ENCODE results near the gene SLC25A21. TPM values are rescaled to one million over a fixed set of nuclear protein-coding genes. Genes with fewer than 3 reads are reported as not detected.

SLC25A21 gene
- total and polyA plus RNA-seq, 10 donors = 0.06 to 1.1 (median 0.22) TPM; not detected in 2

- no peaks in the 10 kb centered on the region for H3K36me3 ChIP-seq
- no peak for DNase-seq
- peak overlapping the region in 2 of 8 donors; percentile 19 to 52 for H3K4me3 ChIP-seq
- peaks cover 20 to 100% (median 100%) of the 10 kb centered on the region in 7 donors for H3K27me3 ChIP-seq (replicated peaks in 1 of 7)
- peaks cover 7 to 69% (median 54%) of the 10 kb centered on the region in 6 donors for H3K4me1 ChIP-seq
- H3K9me3 ChIP-seq = peaks cover 0 to 15% (median 0%) of the 10 kb centered on the region in 8 donors
- whole genome bisulfite sequencing, 5 donors = 5 to 9% (median 8%) methylated on average over 32 to 55 of the region's 55 CpGs
- TF ChIP-seq POLR2AphosphoS5 (IDR thresholded peaks at IDR 0.05) = no peak
- no peak for TF ChIP-seq POLR2A (IDR thresholded peaks at IDR 0.05)
- no peak for TF ChIP-seq CTCF (IDR thresholded peaks at IDR 0.05 in 8 of 11, conservative IDR thresholded peaks at IDR 0.05 in 3 of 11)
- no peak overlapping the region for H3K27ac ChIP-seq
- intact Hi-C loops (cut with DNase I; ENCODE audit: low total_unique reads) = no loop called here
Observed at GRCh38 chr14:36658123-36659009, 514.0 kb downstream of the SLC25A21 start.

- Histone ChIP-seq H3K9me3 (peaks cover 0 to 8% (median 0%) of the 10 kb centered on the region in 8 donors), H3K27ac (no peak overlapping the region), H3K27me3 (replicated peaks in 1 of 7) (peaks cover 20 to 100% (median 100%) of the 10 kb centered on the region in 7 donors), H3K36me3 (no peaks in the 10 kb centered on the region), H3K4me3 (peak overlapping the region in 6 of 8 donors; percentile 2 to 52 (median 18)), H3K4me1 (peaks cover 5 to 61% (median 46%) of the 10 kb centered on the region in 6 donors)
- WGBS, 5 donors = 4 to 7% (median 5%) methylated on average over 52 to 55 of the region's 55 CpGs
- intact Hi-C loops (cut with DNase I; ENCODE audit: low total_unique reads) = no loop called here
- no peak for DNase-seq
- TF ChIP-seq POLR2AphosphoS5 (IDR thresholded peaks at IDR 0.05) = no peak
- TF ChIP-seq CTCF (IDR thresholded peaks at IDR 0.05 in 8 of 11, conservative IDR thresholded peaks at IDR 0.05 in 3 of 11) = no peak
- TF ChIP-seq POLR2A (IDR thresholded peaks at IDR 0.05) = no peak
Observed at GRCh38 chr14:36657399-36658122, 514.8 kb downstream of the SLC25A21 start.

GRCh38 chr14:36656687-36657398 is 515.6 kb downstream of the SLC25A21 start:
- Histone ChIP-seq H3K4me3 (peak overlapping the region in 6 of 8 donors; percentile 2 to 52 (median 18)), H3K9me3 (peaks cover 0 to 6% (median 0%) of the 10 kb centered on the region in 8 donors), H3K27me3 (replicated peaks in 1 of 7) (peaks cover 20 to 100% (median 100%) of the 10 kb centered on the region in 7 donors), H3K27ac (no peak overlapping the region), H3K4me1 (peaks cover 5 to 54% (median 39%) of the 10 kb centered on the region in 6 donors), H3K36me3 (no peaks in the 10 kb centered on the region)
- no peak for TF ChIP-seq POLR2AphosphoS5 (IDR thresholded peaks at IDR 0.05)
- no peak for TF ChIP-seq CTCF (IDR thresholded peaks at IDR 0.05 in 8 of 11, conservative IDR thresholded peaks at IDR 0.05 in 3 of 11)
- no peak for TF ChIP-seq POLR2A (IDR thresholded peaks at IDR 0.05)
- intact Hi-C loops (cut with DNase I; ENCODE audit: low total_unique reads) = no loop called here
- WGBS, 5 donors = 4 to 9% (median 7%) methylated on average over 31 of the region's 31 CpGs
- no peak for DNase-seq
